Measurements from ENCODE around the gene HOXD8.

Gene HOXD8

DNA sequence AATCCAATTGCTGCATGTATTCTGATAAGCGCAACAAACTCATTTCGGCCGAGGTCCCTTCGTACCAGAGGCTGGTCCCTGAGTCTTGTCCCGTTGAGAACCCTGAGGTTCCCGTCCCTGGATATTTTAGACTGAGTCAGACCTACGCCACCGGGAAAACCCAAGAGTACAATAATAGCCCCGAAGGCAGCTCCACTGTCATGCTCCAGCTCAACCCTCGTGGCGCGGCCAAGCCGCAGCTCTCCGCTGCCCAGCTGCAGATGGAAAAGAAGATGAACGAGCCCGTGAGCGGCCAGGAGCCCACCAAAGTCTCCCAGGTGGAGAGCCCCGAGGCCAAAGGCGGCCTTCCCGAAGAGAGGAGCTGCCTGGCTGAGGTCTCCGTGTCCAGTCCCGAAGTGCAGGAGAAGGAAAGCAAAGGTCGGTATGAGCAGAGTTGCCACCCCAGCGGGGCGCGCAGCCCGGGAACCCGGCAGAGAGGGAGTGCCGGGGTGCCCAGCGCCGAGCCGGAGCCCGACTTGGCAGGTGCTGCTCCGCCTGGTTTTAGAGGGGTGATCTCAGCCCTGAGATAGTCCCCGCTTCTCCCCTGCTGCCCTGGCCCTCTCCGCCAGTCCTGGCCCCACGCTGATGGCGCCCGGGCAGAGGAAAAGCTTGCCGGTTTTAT, 12.2 kb upstream of the HOXD8 start:
- DNase-seq = no peak

DNA sequence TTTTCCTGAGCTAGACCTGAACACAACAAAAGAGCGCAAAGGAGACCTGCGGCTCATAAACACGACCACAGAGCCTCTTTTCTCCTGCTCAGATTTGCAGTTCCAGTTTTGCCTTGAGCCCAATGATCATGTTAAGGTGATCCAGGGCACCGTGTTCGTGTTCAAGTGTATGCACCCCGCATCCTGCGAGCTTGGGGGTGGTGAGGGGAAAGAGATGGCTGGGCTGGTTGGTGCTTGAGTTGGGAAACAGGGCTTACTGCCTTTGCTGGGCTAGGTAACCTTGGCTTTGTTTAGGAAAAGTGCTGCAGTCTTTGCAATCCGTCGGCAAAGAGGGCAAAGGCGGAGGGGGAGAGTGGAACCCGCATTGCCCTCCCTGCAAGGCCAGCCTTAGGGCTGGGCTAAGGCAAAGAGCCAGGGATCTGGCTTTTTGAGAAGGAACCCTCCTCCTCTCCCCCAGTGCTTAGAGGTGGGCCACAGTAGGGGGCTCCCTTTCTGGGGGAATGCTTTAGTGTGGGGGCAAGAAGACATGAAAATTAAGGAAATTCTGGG, 11.6 kb upstream of the HOXD8 start:
- no peak for DNase-seq

DNA sequence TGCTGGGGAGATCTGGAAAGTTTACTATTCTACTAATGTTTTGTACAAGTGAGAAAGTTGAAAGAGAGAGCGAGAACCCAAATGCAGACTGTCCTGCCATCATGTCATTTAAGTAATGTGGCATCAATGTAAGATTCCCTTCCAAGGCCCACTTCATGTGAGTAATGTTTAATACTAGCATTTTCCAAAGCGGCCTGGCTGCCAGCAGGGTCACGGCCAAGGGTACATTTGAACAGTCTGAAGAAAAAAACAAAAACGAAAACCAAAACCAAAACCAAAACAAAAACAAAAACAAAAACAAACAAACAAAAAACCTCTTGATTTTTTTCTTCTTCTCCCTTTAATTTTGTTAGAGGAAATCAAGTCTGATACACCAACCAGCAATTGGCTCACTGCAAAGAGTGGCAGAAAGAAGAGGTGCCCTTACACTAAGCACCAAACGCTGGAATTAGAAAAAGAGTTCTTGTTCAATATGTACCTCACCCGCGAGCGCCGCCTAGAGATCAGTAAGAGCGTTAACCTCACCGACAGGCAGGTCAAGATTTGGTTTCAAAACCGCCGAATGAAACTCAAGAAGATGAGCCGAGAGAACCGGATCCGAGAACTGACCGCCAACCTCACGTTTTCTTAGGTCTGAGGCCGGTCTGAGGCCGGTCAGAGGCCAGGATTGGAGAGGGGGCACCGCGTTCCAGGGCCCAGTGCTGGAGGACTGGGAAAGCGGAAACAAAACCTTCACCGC, 10.7 kb upstream of the HOXD8 start:
- no peak for DNase-seq

DNA sequence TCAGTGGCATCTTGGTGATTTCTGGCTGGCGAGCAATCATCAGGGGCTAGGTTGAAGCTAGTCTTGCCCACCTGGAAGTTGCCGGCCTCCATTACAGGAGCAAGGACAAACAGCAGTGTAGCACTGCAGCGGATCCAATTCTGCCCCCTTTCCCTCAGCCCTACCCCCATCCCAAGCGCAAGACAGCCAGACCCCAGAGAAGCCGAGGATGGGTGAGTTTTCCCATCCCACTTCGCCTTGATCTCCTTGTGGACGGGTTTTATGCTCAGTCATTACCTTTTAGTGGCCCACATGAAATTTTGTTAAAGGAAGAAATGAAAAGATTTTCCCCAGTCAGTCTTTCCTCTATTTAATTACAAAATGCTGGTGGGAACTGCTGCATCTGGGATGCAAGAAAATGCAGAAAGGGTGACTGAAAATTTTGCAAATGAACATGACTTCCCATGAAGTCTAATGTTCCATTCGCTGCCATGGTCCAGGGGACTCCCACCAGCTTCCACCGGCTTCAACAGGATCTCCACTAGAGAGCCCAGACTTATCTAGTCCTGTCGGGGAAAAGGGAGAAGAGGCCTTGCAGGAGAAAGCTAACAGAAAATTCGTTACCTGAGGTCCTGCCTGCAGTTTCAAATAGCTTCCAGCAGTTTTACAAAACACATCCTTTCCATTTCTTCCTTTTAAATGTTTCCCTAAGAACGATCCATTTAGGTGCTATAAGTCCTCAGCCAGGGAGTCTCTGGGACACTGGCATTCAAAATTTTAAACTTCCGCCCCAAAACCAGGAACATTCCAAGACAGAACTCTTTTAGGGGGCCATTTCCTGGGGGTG, 8.9 kb upstream of the HOXD8 start:
- no peak for DNase-seq

GRCh38 chr2:176121190-176122051, 8.1 kb upstream of the HOXD8 start:
- no peak for DNase-seq

DNA sequence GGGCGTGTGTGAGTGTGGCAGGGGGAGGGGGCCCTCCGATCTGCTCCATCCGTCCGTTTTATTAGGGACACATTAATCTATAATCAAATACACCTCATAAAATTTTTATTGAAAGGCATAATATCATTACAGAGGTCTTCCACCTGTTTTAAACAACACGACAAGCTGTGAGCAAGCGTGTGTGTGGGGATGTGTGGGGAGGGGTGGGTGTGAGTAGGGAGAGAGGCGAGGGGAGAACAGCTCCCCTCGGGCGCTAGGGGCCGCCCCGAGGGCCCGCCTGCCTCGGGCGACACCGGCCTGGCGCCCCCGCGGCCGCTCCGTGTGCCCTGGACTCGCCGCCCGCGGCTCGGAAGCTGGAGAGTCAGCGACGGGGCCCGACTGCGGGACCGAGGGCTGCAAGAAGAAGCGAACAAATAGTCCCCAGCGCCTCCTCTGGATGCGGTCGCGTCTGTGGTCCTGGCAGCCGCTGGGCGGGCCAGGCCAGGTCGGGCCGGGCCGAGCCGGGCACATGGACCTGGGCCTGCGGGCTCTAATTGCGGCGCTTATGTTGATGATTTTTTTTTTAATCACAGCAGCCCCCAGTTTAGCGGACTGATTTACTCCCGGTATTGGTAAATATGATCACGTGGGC, 7.3 kb upstream of the HOXD8 start:
- no peak for DNase-seq

DNA sequence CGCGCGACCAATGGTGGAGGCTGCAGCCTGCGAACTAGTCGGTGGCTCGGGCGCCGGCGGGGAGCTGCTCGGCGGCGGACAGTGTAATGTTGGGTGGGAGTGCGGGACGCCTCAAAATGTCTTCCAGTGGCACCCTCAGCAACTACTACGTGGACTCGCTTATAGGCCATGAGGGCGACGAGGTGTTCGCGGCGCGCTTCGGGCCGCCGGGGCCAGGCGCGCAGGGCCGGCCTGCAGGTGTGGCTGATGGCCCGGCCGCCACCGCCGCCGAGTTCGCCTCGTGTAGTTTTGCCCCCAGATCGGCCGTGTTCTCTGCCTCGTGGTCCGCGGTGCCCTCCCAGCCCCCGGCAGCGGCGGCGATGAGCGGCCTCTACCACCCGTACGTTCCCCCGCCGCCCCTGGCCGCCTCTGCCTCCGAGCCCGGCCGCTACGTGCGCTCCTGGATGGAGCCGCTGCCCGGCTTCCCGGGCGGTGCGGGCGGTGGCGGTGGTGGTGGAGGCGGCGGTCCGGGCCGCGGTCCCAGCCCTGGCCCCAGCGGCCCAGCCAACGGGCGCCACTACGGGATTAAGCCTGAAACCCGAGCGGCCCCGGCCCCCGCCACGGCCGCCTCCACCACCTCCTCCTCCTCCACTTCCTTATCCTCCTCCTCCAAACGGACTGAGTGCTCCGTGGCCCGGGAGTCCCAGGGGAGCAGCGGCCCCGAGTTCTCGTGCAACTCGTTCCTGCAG, 6.7 kb upstream of the HOXD8 start, which contains the start of gene HOXD9:
Gene HOXD9 (plus strand): TSS at position 37 of the 728 bp plus-strand sequence. CDS start 50 bp downstream, at position 87.
- no peak for DNase-seq

- no peak for DNase-seq
Observed at GRCh38 chr2:176123411-176124109, 5.9 kb upstream of the HOXD8 start.

GRCh38 chr2:176124110-176124946, 5.2 kb upstream of the HOXD8 start:
- no peak for DNase-seq

GRCh38 chr2:176124947-176125771, 4.3 kb upstream of the HOXD8 start:
- no peak for DNase-seq

DNA sequence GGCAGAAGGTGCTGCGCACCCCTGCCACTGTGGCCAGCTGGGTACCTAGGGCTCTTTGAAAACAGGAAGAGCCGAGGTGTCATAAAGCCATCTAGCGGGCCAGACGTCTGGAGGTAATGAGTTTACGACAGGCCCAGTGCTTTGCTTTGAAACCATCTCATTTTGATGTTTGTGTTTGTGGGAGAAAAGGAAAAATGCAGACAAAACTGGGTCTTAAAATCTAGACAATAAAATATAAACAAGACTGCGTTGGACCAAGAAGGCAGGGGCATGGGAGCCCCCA, 3.8 kb upstream of the HOXD8 start:
- no peak for DNase-seq

DNA sequence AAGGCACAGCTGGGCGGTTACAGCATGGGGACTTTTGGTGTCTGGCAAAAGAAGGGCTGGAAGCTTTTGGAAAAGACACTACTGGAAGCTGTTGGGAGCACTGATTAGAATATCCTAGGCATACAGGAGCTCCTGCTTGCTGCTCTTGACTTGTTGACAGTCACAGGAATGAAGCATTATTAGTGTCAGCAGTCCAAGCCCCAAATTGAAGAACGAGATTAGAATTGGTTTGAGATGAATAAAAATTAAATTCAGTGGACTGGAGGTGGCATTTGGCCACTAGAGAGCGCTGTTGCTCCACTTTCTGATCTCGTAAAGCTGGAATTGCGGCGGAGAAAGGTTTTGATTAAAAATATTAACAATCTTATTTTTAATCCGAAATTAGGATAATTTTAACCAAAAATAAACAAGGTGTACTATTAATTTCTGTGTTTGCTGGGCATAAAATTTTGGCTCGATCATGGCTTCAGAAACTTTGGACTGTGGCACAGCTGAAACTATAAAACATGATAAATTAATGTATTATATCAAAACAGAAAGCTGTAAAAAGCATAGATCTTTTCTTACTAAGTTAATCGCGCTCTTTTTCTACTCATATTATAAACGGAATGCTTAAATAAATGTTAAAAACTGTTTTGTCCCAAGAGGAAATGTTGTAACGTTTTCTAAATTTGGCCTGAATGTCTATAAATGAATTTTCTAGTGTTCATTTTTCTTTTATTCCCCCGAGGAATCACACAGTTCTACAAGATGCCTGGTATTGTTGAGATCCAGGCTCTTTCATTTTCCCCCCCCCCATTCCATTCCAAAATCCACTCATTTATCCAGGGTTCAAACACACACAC, 2.4 kb upstream of the HOXD8 start:
- peak; percentile 63 for DNase-seq

DNA sequence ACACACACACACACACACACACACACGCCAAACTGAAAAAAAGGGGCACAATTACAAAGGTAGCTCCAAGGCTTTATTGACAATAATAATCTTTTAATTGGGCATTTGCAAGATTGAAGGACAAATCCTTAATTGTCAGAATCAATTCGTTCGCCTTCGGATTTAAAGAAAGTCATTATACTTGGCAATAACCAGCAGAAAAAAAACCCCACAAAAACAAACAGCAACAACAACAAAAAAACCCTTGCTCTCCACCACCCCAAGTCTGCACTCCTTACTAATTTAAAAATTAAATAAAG, 1.8 kb upstream of the HOXD8 start:
- DNase-seq = no peak

DNA sequence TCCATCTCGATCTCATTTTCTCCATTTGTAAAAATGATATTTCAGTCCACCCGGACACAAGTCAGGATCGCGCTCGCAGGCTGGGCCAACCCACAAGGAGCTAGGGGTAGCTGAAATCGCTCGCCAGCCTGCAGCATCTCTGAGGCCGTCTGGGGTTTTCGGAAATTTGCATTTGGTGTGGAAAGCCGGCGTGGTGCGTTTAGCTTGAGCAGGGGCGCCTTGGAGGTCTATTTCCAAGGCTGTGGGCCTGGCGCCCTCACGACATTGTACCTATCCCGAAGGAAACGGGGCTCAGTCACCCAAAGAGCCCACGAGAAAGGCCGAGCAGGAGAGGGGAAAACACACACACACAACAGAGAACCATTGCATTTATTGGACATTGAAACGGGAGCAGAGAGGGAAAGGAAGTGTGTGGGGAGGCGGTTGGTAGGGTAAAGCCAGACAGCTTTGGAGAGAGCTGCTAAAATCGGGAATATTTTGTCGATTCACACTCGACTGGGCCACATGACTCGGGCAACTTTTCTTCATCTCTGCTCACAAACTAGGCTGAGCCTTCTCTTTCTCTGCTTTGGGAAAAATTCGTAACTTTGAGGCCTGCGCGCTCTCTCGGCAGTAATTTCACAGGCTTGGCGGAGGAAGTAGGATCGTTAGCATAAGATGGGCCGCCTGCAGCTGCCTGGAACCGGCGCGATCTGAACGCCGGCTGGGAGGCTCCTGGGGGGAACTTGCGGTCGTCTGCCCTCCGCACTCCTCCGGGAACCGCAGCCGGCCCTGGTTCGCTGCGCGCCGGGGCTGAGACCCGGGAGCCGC, 1.1 kb upstream of the HOXD8 start:
- no peak for DNase-seq

DNA sequence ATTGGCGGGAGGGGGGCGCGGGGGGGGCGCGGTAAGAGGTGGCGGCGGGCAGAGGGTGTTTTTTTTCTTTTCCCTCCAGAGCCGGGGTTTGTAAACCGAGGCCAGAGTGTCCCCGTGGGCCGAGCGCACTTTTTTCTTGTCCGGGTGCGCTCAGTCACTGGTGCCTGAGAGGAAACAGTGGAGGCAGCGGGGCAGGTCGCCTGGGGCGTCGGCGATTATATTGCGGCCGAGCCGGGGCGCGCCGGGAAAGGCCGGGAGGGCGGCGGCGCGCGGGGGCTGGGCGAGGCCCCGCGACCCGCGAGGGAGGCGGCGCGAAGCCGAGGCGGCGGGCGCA, 275 bp downstream of the HOXD8 start:
- DNase-seq = no peak

- no peak for DNase-seq
Observed at GRCh38 chr2:176130147-176130956, 847 bp downstream of the HOXD8 start.

Measured in activated T-cell treated with anti-CD3 and anti-CD28 coated beads for 4 hours (primary cell).